HUES48 (cell line): ENCODE results near the gene LCN1.
A peak's percentile ranks its signal among the peaks of the same experiment; 100 is the strongest.

ENCODE experiments used
- H3K27ac ChIP-seq: one replicate; pipeline ENCODE4 v1.7.0; 2013; ENCODE audit warnings: low read depth, low read length, inconsistent platforms
- H3K27me3 ChIP-seq: 2 replicates; pipeline ENCODE4 v1.6.1; 2013; ENCODE audit warnings: mild to moderate bottlenecking, low read length; ENCODE audit not compliant: control insufficient read depth, insufficient read depth
- H3K36me3 ChIP-seq: 2 replicates; pipeline ENCODE4 v1.6.1; 2013; ENCODE audit warnings: low read length; ENCODE audit not compliant: control insufficient read depth, insufficient read depth
- H3K4me1 ChIP-seq: 2 replicates; pipeline ENCODE4 v1.6.1; 2013; ENCODE audit warnings: mild to moderate bottlenecking, low read length; ENCODE audit not compliant: control insufficient read depth, insufficient read depth
- H3K4me3 ChIP-seq: 2 replicates; pipeline ENCODE4 v1.5.1; 2013; ENCODE audit warnings: mild to moderate bottlenecking, low read depth, low read length
- H3K9ac ChIP-seq: 2 replicates; pipeline ENCODE4 v1.6.1; 2013; ENCODE audit warnings: mild to moderate bottlenecking, low read depth, low read length, moderate library complexity
- H3K9me3 ChIP-seq: 2 replicates; pipeline ENCODE4 v1.6.1; 2013; ENCODE audit warnings: low read length; ENCODE audit not compliant: control insufficient read depth, insufficient read depth

The LCN1 gene

GRCh38 chr9:135490166-135490870 is 30.9 kb upstream of the LCN1 start:
- Histone ChIP-seq H3K9ac (no peak overlapping the region), H3K4me1 (peaks cover 5% of the 10 kb centered on the region; the same call in 1 of the 2 replicates), H3K4me3 (no peak overlapping the region), H3K27me3 (no peaks in the 10 kb centered on the region), H3K36me3 (peaks cover 40% of the 10 kb centered on the region), H3K27ac (no peak overlapping the region), H3K9me3 (no peaks in the 10 kb centered on the region)

- no peaks in the 10 kb centered on the region for H3K27me3 ChIP-seq
- H3K27ac ChIP-seq = no peak overlapping the region
- no peaks in the 10 kb centered on the region for H3K9me3 ChIP-seq
- H3K9ac ChIP-seq = no peak overlapping the region
- H3K4me3 ChIP-seq = no peak overlapping the region
- peaks cover 5% of the 10 kb centered on the region; the same call in 1 of the 2 replicates for H3K4me1 ChIP-seq
- peaks cover 33% of the 10 kb centered on the region for H3K36me3 ChIP-seq
Measured at GRCh38 chr9:135490980-135491464, 30.2 kb upstream of the LCN1 start.

- H3K9ac ChIP-seq = no peak overlapping the region
Measured at GRCh38 chr9:135491764-135492163, 29.5 kb upstream of the LCN1 start.

GRCh38 chr9:135492886-135493669 is 28.2 kb upstream of the LCN1 start:
- H3K36me3 ChIP-seq = peaks cover 12% of the 10 kb centered on the region
- no peak overlapping the region for H3K9ac ChIP-seq
- H3K9me3 ChIP-seq = no peaks in the 10 kb centered on the region
- no peak overlapping the region for H3K4me3 ChIP-seq
- H3K27me3 ChIP-seq = no peaks in the 10 kb centered on the region
- H3K4me1 ChIP-seq = peaks cover 5% of the 10 kb centered on the region; the same call in 1 of the 2 replicates
- no peak overlapping the region for H3K27ac ChIP-seq

More at GRCh38 chr9:135491764-135492163, 29.5 kb upstream of the LCN1 start:
- no peaks in the 10 kb centered on the region for H3K9me3 ChIP-seq
- H3K36me3 ChIP-seq = peaks cover 25% of the 10 kb centered on the region
- no peak overlapping the region for H3K27ac ChIP-seq
- no peaks in the 10 kb centered on the region for H3K27me3 ChIP-seq
- no peak overlapping the region for H3K4me3 ChIP-seq
- H3K4me1 ChIP-seq = peaks cover 5% of the 10 kb centered on the region; the same call in 1 of the 2 replicates

- H3K4me1 ChIP-seq = peaks cover 13% of the 10 kb centered on the region; the same call in 1 of the 2 replicates
- H3K27me3 ChIP-seq = no peaks in the 10 kb centered on the region
- no peaks in the 10 kb centered on the region for H3K9me3 ChIP-seq
Measured at GRCh38 chr9:135494791-135495559, 26.3 kb upstream of the LCN1 start.

GRCh38 chr9:135498381-135499126 is 22.7 kb upstream of the LCN1 start:
- no peak overlapping the region for H3K9ac ChIP-seq
- H3K4me1 ChIP-seq = peaks cover 16% of the 10 kb centered on the region
- H3K9me3 ChIP-seq = no peaks in the 10 kb centered on the region
- no peak overlapping the region for H3K4me3 ChIP-seq
- peaks cover 20% of the 10 kb centered on the region for H3K36me3 ChIP-seq
- no peaks in the 10 kb centered on the region for H3K27me3 ChIP-seq
- no peak overlapping the region for H3K27ac ChIP-seq

More at GRCh38 chr9:135494791-135495559, 26.3 kb upstream of the LCN1 start:
- no peak overlapping the region for H3K27ac ChIP-seq
- H3K36me3 ChIP-seq = no peaks in the 10 kb centered on the region
- H3K4me3 ChIP-seq = no peak overlapping the region
- no peak overlapping the region for H3K9ac ChIP-seq

GRCh38 chr9:135499326-135500070 is 21.7 kb upstream of the LCN1 start:
- H3K4me3 ChIP-seq = peak overlapping the region; percentile 92
- H3K27ac ChIP-seq = peak overlapping the region; percentile 59
- no peaks in the 10 kb centered on the region for H3K9me3 ChIP-seq
- H3K27me3 ChIP-seq = no peaks in the 10 kb centered on the region
- H3K36me3 ChIP-seq = peaks cover 29% of the 10 kb centered on the region
- peaks cover 16% of the 10 kb centered on the region for H3K4me1 ChIP-seq
- H3K9ac ChIP-seq = no peak overlapping the region

- Histone ChIP-seq H3K4me3 (peak overlapping the region; percentile 92), H3K36me3 (peaks cover 35% of the 10 kb centered on the region), H3K4me1 (peaks cover 16% of the 10 kb centered on the region), H3K9me3 (no peaks in the 10 kb centered on the region), H3K27ac (no peak overlapping the region), H3K27me3 (no peaks in the 10 kb centered on the region), H3K9ac (no peak overlapping the region)
Measured at GRCh38 chr9:135500071-135500524, 21.1 kb upstream of the LCN1 start.

GRCh38 chr9:135500525-135501260 is 20.5 kb upstream of the LCN1 start, which contains the start of gene MRPS2:
Gene MRPS2, plus strand, starts transcription at chr9:135500682. Its CDS starts 29 bp downstream, at chr9:135500711.
- Histone ChIP-seq H3K9me3 (no peaks in the 10 kb centered on the region), H3K27me3 (no peaks in the 10 kb centered on the region), H3K4me3 (peak within 1 kb of the TSS; percentile 92), H3K4me1 (peaks cover 16% of the 10 kb centered on the region), H3K9ac (peak within 1 kb of the TSS; percentile 89), H3K27ac (peak within 1 kb of the TSS; percentile 59), H3K36me3 (peaks cover 39% of the 10 kb centered on the region)
